GM18502 (cell line): ENCODE measurements around the gene DUS1L.

Source experiments
- ATAC-seq: cut with Tn5 transposase; IDR thresholded peaks from one replicate; pipeline ENCODE4 v1.9.1; 2021; ENCODE audit warnings: mild to moderate bottlenecking; ENCODE audit not compliant: unreplicated experiment, poor library complexity

DUS1L gene

GRCh38 chr17:82079001-82079677, 13.5 kb upstream of the DUS1L start:
- ATAC-seq: no peak

GRCh38 chr17:82078433-82078832, 12.8 kb upstream of the DUS1L start:
- ATAC-seq: no peak

GRCh38 chr17:82077617-82078358, 12.2 kb upstream of the DUS1L start:
- no peak for ATAC-seq

- no peak for ATAC-seq
Observed at GRCh38 chr17:82076785-82077591, 11.4 kb upstream of the DUS1L start.

- no peak for ATAC-seq
Observed at GRCh38 chr17:82076018-82076784, 10.6 kb upstream of the DUS1L start.

- ATAC-seq: no peak
Observed at GRCh38 chr17:82073446-82073845, 7.8 kb upstream of the DUS1L start.

GRCh38 chr17:82072827-82073226, 7.2 kb upstream of the DUS1L start:
- no peak for ATAC-seq

- no peak for ATAC-seq
Observed at GRCh38 chr17:82070611-82071010, 5.0 kb upstream of the DUS1L start.

- ATAC-seq: peak; percentile 14
Observed at GRCh38 chr17:82065193-82065637, 389 bp downstream of the DUS1L start.

- ATAC-seq: no peak
Observed at GRCh38 chr17:82064433-82065192, 991 bp downstream of the DUS1L start.

GRCh38 chr17:82063424-82064415, 1.9 kb downstream of the DUS1L start:
- no peak for ATAC-seq

GRCh38 chr17:82062984-82063368, 2.6 kb downstream of the DUS1L start:
- no peak for ATAC-seq

GRCh38 chr17:82062076-82062983, 3.3 kb downstream of the DUS1L start:
- ATAC-seq: no peak

- no peak for ATAC-seq
Observed at GRCh38 chr17:82061047-82061925, 4.3 kb downstream of the DUS1L start.

- ATAC-seq: no peak
Observed at GRCh38 chr17:82060614-82061013, 5.0 kb downstream of the DUS1L start.

GRCh38 chr17:82060001-82060380, 5.6 kb downstream of the DUS1L start:
- no peak for ATAC-seq
